CD4-positive, alpha-beta T cell treated with Interleukin-21 for 1 hour (primary cell): Measurements from ENCODE around the gene SOX10.

Experiments
- DNase-seq: peaks from one replicate; pipeline ENCODE4 v3.0.0-alpha.2; 2020

Gene SOX10

DNA sequence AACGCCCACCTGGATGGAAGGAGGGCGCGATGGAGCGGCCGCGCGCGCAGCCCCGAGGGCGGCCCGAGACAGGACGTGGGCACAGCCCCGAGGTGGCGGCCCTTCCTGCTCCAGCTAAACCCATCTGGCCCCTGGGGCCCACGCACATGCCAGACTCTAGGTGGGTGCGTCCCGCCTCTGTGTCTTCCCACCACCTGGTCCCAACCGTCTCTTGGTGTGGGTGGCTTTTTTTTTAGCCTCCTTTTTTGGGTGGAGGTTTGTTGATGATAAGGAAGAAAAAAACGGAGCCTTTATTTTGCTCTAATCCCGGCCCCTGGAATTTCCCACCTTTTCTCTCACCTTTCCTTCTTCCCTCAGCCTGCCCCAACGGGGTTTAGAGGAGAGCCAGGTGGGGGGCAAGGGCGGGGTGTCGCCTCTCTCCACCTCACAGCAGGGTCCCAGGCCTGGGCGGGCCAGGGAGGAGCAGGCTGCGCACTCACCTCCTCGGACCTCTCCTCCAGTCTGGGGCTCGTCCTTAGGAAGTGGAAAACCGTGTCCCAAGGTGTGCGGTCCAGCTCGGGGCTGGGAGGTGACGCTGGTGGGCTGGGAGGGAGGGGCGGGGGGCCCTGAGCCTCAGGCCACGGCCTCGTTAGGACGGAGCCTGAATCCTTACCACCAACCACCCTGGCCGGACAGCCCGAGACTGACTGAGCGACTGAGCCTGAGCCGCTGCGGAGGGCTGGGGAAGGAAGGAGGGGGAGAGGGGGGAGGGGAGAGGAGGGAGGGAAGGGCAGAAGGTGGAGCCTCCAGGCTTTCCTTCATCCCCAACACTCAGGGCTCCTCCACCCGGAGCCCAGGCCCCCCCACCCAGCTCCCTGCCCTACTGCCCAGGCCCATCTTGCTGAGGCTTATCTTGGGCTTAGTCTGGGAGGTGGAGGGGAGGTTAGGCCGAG lies at the start of gene SOX10:
Gene SOX10 (minus strand): TSS at position 696 of the 932 bp plus-strand sequence. CDS start 771 bp downstream, outside the sequence.
- no peak for DNase-seq

DNA sequence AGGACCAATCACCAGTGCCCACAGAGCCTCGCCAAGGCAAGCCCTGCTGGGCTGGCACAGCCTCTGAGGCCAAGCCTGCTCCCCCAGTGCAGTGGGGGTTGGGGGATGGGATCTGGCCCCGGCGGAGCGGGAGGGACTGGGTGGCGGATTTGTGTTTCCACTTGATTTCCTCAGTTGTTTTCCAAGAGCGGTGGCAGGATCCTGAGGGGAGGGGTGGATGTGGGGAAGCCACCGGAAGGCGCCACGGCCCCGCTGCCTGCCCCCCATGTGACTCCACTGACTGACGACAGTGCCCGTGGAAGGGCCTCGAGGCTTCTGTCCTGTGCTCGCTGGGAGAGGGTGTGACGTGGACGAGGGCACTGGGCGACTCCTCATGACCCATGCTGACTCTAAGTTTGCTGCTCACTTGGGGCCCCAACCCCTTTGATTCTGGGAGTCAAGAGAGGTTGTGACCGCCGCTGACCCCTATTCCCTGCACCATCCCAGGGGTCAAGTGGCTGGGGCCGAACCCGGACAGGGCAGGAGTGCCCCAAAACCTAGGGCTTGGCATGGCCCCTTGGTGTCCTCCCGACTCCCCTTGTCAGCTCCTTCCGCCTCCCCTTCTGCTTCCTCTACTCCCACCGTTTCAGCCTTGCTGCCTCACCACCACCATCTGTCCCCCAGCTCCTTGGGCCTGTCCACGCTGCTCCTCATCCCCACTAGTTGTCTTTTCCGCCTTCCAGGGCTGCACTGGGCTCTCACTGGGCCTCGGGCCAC lies 49.3 kb upstream of the SOX10 start:
- DNase-seq, result no peak

DNA sequence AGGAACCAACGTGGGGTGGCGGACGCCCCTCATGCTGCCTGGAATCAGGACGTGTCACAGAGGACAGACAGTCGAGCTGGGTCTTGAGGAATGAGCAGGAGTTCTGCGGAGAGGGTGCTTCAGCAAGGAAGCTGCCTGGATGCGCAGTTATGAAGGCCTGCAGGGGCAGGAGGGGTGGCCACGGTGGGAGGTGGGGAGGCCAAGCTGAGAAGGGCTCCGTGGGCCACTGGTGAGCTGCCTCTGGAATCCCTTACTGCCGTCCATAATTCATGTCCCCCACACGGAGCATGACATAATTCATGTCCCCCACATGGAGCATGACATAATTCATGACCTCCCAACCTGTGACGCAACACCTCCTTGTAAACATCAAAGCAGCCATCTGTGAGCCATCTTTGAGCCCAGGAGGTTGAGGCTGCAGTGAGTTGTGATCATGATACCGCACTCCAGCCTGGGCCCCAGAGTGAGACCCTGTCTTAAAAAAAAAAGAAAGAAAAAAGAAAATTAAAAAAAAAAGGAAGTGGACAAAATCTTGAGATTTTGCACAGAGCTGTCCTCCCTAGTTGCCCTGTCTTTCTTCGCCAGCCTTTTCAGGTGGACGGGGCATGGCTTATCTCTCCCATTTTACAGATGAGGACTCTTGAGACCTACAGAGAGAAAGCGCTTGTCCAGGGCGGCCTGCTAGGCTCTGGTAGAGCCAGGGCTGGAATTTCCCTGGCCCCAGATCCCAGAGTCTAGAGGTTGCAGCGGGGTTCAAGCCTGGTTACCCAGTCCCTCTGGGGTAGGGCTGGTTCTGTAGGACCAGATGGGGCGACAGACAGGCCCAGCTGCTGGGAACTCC lies 48.5 kb upstream of the SOX10 start:
- DNase-seq, result no peak

DNA sequence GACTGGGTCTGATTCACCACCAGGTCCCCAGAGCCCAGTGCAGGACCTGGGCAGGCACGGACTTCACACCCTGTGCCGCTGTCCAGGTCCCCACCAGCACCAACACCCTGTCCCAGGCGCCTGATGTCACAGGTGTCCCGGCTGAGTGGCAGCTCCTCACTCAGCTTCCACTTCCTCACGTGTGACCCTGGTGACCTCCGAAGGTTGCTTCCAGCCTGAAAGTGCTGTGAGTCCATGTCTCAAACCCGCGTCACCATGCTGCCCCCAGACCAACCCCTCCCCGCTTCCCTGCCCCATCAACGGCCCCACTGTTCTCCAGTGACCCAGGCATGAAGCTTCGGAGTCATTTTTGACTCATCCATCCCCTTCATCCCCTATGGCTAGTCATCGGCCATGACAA lies 47.1 kb upstream of the SOX10 start:
- no peak for DNase-seq

DNA sequence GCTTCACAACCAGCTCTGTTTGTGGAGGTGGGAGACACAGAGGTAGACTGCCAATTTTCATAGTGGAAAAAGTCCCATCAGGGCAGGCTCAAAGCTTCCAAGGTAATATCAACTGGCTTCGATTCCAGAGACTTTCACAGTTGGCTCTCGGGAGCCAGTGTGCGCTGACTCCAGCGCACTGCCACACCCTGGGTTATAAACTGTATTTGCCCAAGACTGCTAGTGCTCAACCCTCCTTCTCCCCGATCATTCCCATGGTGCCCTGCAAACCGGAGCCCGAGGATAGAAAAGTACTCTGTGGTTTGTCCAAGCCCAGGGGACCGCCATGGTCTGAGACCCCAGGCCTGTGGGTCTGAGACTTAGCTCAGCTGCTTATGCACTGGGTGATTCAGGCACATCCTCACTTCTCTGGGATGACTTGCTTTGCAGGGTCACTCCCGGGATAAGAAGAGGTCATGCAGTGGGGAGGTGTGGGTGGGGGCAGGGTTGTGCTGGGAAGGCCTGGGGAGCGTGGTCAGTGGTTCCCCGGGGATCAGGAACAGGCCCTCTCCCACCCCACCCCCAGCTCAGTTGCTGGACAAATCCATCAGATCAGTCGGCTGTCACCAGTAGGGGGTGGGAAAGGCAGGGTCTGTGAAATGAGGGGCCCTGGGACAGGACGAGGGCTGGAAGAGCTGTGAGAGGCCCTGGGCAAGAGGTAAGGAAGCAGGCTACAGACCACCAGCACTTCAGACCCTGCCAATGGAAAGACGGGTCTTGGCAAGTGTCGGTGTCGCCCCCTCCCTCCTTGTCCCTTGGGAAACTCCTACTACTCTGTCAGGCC lies 46.2 kb upstream of the SOX10 start:
- no peak for DNase-seq

DNA sequence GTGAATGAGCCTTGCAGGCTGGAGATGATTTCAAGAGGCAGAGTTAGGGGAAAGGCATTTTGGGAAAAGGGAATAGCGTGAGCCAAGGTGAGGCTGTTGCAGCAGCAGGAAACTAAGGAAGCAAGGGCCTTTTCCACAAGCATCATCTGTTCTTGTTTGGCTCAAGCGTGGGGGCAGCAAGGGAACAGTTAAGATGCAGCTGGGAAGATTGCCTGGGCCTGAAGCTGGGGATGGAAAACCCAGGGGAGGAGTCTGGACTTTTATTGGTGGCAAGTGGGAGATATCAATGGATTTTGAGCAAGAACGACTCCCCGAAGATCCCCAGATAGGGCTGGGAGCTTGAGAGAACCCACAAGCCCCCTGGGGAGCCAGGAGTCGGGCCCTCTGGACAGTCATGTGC lies 45.5 kb upstream of the SOX10 start:
- DNase-seq, result no peak

DNA sequence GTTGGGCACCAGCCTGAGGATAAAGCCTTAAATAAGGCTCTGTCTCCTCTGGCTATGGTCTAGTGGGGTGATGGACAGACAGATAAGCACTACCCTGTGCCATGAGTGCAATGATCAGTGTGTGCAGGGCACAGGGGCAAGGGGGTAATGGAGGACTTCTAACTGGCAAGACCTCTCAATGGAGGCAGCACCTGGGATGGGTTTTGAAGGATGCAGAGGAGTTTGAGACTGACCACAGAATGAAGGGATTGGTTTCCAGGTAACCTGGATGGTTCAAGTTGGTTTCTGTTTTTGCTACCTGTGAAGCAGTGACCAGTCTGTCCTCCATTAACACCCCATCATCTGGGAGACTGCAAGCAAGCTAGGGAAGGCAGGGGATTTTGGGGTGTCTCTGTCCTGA lies 45.0 kb upstream of the SOX10 start:
- DNase-seq, result no peak

DNA sequence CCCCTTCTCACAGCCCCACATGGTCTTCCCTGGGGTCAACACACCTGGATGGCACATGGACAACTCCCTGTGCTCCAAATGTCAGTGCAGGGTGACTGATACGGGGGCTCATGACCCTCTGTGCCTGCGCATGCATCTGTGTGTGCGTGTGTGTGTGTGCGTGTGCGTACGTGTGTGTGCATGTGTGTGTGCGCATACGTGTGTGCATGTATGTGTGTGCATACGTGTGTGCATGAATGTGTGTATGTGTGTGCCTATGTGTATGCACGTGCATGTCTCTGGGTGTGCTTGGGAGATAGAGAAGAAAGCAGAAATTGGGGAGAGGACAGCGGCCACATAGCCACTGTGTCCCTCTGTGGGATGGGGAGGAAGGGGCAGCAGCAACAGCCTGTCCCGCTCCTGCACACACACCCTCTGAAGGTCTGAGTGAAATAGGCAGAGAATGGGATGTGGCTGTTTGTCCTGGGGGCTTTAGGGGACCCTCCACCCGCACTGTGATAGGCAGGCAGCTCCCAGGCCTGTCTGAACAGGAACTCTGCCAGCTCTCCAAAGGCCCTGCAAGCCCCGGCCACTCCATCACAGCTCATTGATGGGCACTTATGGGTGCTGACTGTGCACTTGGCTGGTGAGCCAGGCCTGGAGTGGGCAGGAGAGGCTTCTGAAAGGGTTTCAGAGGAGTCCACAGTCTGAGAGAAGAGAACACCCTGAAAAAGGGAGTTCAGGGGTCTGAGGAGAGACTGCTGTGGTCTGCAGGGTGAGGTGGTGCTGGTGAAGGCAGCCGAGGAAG lies 44.2 kb upstream of the SOX10 start:
- DNase-seq, result no peak

DNA sequence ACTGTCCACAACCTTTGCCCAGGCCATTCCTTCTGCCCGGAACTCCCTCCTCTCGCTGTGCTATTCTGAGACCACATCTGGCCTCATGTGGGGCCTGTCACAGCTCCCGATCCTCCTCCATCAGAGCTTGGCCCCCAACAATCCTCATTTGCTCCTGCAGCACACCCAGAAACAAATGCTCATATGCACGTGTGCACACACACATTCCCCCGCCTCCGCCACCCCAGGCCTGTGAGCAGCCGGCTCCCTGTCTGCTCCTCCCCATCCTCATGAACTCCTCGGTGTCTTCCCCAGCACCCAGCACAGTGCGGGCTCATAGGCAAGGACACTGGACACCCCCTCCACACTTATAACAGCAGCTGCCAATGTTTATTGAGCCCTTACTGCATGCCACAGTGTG lies 43.1 kb upstream of the SOX10 start:
- no peak for DNase-seq

DNA sequence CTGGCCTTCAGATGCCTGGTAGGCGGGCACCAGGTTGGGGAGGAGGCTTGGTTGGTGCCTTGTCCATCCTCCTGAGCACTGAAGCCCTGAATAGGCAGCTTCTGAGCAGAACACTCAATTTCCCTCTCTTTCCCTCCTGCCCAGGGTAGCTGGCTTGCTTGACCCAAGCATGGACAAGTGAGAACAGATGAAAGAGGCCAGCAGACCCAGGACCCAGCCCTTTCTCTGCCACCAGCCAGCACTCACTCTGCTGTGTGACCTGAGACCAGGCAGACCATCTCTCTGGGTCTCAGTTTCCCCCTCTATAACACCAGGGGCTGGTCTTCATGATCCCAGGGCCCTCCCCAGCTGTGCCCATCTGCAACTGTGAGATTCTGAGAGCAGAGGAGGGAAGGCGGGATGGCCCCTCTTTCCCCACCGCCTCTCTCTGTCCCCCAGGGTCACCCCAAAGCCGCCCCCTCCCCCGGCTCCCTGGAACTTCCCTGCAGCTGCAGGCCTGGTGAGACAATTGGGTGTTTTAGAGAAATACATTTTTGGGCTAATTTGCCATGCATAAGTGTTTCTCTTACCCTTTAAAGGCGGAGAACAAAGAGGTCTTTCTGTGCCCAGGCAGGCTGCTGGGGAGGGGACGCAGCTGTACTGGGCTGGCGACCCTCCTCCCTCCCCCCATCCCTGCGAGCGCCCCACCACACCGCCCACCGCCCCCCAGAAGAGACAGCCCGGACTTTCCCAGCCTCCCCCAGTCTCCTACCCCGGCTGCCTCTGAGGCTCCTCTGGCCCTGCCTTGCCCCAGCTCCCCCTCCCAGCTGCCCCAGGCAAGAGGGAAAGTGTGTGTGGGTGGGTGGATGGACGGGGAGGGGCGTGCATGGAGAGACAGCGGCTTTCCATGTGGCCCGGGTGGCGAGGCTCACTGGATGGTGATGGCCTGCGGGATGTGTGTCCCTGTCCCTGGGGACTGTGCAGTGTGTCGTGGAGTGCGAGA lies 42.1 kb upstream of the SOX10 start:
- DNase-seq, result no peak

DNA sequence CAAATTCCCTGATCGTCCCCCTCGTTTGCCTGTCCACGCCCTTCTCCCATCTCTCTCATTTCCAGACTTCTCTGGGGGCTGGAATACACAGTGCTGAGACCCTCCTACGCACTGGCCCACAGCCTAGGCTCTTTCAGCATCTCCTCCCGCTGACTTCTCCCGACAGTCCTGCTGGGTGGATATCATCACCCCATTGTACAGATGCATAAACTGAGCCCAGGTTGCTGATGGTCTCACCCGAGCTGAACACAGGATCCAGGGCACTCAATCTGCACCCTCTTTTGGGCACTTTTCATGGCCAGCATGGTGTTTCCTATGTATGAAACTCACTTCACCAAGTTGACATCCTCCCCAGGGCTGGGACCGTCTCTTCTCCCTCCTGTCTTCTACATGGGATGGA lies 41.2 kb upstream of the SOX10 start:
- DNase-seq, result no peak

DNA sequence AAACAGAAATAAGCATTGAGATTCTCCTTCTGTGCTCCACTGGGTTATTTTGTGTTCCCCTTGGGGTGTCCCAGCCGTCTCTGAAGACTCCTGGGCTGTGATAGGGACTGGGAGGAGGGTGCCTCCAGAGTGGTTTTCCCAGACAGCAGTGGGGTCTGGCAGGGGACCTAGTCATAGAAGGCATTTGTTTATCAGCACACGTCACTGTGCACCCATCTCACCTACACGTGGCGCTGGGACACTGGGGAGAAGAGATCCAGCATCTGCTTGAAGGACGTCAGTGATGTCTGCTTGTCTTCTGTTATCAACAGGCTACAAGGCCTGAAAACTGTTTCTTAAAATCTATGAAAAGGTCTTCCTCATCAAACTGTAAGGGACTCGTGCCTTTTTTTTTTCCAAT lies 38.7 kb upstream of the SOX10 start:
- DNase-seq, result no peak

DNA sequence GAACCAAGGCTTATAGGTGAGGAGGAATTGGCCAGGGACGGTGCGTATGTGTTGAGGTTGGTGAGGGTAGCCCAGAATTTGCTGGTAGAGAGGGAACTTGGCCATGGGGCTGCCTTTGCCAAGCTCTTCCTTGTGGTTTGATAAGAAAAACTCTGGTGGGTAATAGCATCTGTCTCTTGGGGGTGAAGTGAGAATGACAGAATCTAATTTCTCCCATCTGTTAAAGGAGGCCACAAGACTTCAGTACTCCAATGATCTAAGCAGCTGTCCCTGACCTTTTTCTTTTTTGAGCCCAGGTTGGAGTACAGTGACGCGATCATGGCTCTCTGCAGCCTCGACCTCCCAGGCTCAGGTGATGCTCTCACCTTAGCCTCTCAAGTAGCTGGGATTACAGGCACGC lies 36.9 kb upstream of the SOX10 start:
- no peak for DNase-seq

DNA sequence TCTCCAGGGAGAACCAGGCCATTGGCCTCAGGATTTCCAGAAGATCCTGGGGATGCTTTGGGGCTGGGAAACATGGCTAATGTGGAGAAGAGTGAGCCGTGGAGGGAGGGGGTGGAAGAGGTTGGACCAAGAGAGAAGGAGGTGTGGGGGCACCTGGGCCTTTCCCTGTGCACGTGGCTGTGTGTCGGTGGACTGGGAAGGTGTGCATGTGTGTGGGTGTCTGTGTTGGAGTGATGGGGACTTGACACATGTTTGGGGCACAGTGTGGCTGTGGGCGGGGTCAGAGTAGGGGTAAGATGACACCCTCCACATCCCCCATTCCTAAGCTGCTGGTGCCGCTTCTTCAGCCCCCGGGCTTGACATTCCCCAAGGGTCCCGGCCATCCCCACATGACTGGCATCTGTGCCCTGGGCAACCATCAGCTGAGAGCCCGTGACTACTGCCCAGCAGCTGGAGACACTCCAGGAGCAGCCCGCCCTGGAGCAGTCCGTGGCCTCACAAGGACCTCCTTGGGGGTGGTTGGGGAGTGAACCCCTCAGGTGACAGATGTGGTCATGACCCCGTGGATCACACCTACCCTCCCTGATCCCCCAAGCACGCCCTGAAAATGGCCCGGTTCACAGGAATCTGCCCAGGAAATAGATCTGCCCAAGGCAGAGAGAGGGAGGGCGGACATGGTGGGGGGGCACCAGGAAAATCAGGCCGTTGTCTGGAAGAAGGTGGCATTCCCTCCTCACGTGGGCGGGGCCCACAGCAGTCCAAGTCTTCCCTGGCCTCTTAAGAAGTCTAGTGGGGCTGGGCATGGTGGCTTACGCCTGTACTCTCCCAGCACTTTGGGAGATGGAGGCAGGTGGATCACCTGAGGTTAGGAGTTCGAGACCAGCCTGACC lies 34.8 kb upstream of the SOX10 start:
- DNase-seq, result no peak

DNA sequence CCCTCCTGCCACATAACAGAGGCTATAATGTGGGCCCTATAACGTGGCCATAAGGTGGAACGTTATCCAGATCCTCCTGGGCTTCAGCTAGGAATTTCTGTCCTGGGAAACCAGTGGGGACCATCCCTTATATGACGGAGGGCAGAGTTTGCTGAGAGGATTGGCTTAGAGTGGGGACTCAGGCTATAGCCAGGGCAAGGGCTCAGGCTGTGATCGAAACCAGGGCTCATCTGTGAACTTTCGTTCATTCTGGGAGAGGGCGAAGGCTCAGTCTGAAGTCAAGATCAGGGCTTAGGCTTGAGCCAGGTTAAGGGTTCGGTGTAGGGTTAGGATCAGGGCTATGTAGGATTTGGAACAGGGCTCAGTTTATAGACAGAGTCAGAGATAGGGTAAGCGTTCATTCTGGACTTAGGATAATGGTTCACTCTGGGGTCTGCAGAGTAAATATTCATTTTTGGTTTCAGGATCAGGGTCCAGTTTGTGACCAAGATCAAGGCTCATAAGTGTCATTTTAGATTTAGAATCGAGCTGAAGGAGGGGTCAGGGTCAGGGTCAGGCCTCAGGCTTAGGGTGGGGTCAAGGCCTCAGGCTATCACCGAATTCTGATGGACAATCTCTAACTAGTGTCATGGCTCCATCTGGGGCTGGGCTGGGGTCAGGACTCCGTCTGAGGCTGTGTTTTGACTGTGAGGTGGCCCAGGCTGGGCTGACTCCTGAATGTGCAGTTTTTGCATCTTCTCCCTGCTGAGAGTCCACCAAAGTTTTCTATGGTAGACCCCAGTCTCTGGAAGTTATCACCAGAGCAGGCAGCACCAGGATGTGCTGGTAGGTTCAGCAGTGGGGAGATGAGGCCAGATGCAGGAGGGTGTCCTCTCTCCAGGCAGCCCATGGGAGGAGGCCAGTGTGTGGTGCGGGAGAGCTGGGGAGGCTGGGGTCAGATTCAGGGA lies 33.9 kb upstream of the SOX10 start:
- DNase-seq, result no peak

DNA sequence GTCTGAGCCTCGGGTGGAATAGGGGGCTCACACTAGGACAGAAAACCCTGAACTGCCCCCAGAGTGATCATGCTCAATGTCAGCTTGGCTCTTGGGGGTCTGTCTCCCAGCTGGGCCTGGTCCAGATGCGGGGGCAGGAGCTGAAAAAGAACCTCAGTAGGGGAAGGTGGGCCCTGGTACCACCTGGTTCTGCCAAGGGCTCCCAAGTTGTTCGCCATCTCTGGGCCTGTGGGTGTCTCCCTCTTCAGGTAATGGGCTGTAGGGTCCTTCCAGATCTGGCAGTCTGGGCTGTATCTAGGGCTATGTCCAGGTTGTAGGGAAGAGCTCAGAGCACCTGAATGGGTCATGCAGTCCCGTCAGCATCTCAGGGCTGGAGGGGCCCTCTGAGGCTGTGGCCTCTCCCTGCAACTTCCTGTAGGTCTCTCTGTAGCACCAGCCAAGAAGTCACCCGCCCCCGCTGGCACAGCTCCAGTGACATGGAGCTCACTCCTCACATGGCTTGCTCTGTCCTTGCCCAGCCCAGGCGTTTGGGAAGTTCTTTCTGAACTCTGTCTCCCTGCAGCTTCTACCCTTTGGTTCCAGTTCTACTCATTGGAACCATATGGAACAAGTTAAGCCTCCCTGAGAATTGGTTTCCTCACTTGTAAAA lies 33.0 kb upstream of the SOX10 start:
- no peak for DNase-seq
